HepG2 (cell line): ENCODE results near the gene CCDC57. TPM values are rescaled to one million over a fixed set of nuclear protein-coding genes. Genes with fewer than 3 reads are reported as not detected.
A peak's percentile ranks its signal among the peaks of the same experiment; 100 is the strongest.

Source experiments
- AFF4 ChIP-seq: sonication (generic); formaldehyde crosslinking; IDR thresholded peaks from 2 replicates; pipeline ENCODE4 v1.4.0; 2020; ENCODE audit warnings: missing genetic modification reagents
- AGO2 ChIP-seq: fragments of 200-400 bp; formaldehyde crosslinking; optimal IDR thresholded peaks from 2 replicates; pipeline ENCODE3; 2017; ENCODE audit warnings: mild to moderate bottlenecking, low read depth, low read length, moderate library complexity
- ARHGAP35 ChIP-seq: sonication (generic); formaldehyde crosslinking; IDR thresholded peaks from 2 replicates; pipeline ENCODE4 v1.9.0; 2022; ENCODE audit warnings: mild to moderate bottlenecking, inconsistent platforms, moderate library complexity, missing genetic modification reagents, borderline replicate concordance
- BCLAF1 ChIP-seq: fragments of 450-650 bp; IDR thresholded peaks from 2 replicates; pipeline ENCODE4 v1.6.1; 2017; ENCODE audit warnings: mild to moderate bottlenecking
- EP300 ChIP-seq, 3 experiments: sonication (generic) in 1 of 3; formaldehyde crosslinking in 1 of 3; IDR thresholded peaks; 2 replicates each; pipeline versions ENCODE4 v1.5.1 to v1.6.1; 2011 to 2020; ENCODE audit warnings: low read depth in 2 of 3, low read length in 2 of 3, borderline replicate concordance in 1 of 3, improper control_type of control experiment in 1 of 3, mild to moderate bottlenecking in 1 of 3, missing genetic modification reagents in 1 of 3, moderate library complexity in 1 of 3
- ETV5 ChIP-seq: IDR thresholded peaks from 2 replicates; pipeline ENCODE4 v1.6.1; 2018; ENCODE audit warnings: missing biosample characterization, missing genetic modification reagents, inconsistent platforms, borderline replicate concordance
- JARID2 ChIP-seq: sonication (generic); formaldehyde crosslinking; IDR thresholded peaks from 2 replicates; pipeline ENCODE4 v1.8.1; 2023; ENCODE audit warnings: missing genetic modification reagents, inconsistent platforms; ENCODE audit not compliant: insufficient replicate concordance
- MYC ChIP-seq: sonication (generic); formaldehyde crosslinking; IDR thresholded peaks from 2 replicates; pipeline ENCODE4 v1.9.0; 2021; ENCODE audit warnings: missing genetic modification reagents, borderline replicate concordance
- NONO ChIP-seq, 2 experiments: fragments of 450-650 bp in 1 of 2; sonication (generic) in 1 of 2; formaldehyde crosslinking in 1 of 2; IDR thresholded peaks in 1 of 2; conservative IDR thresholded peaks in 1 of 2; 2 replicates each; pipeline versions ENCODE4 v1.6.1 to v1.8.0; 2017 to 2022; ENCODE audit warnings: mild to moderate bottlenecking in 1 of 2, missing genetic modification reagents in 1 of 2, moderate library complexity in 1 of 2
- RFX3 ChIP-seq: IDR thresholded peaks from 2 replicates; pipeline ENCODE4 v1.6.1; 2016; ENCODE audit warnings: missing biosample characterization, missing genetic modification reagents
- RFX5 ChIP-seq: IDR thresholded peaks from 2 replicates; pipeline ENCODE4 v1.6.1; 2011; ENCODE audit warnings: low read depth, low read length, improper control_type of control experiment
- SMC3 ChIP-seq: IDR thresholded peaks from 2 replicates; pipeline ENCODE4 v1.6.1; 2011; ENCODE audit warnings: low read length, improper control_type of control experiment
- U2AF1 ChIP-seq: fragments of 200-400 bp; formaldehyde crosslinking; optimal IDR thresholded peaks from 2 replicates; pipeline ENCODE3; 2017; ENCODE audit warnings: mild to moderate bottlenecking, low read depth, low read length
- U2AF2 ChIP-seq: fragments of 200-400 bp; formaldehyde crosslinking; IDR thresholded peaks from 2 replicates; pipeline ENCODE4 v1.6.1; 2017; ENCODE audit warnings: low read depth, mild to moderate bottlenecking, low read length
- XRCC5 ChIP-seq: fragments of 200-400 bp; formaldehyde crosslinking; optimal IDR thresholded peaks from 2 replicates; pipeline ENCODE3; 2017; ENCODE audit warnings: mild to moderate bottlenecking, low read length
- ZFP36L2 ChIP-seq: sonication (generic); formaldehyde crosslinking; IDR thresholded peaks from 2 replicates; pipeline ENCODE4 v1.4.0; 2020; ENCODE audit warnings: missing genetic modification reagents
- ZFYVE20 ChIP-seq: sonication (generic); formaldehyde crosslinking; IDR thresholded peaks from 2 replicates; pipeline ENCODE4 v1.8.0; 2023; ENCODE audit warnings: low read depth, mild to moderate bottlenecking, moderate library complexity, missing genetic modification reagents, borderline replicate concordance
- ZNF101 ChIP-seq: sonication (generic); formaldehyde crosslinking; IDR thresholded peaks from 2 replicates; pipeline ENCODE4 v1.4.0; 2020; ENCODE audit warnings: mild to moderate bottlenecking, low read depth, missing genetic modification reagents, borderline replicate concordance
- ZNF652 ChIP-seq: IDR thresholded peaks from 2 replicates; pipeline ENCODE4 v1.6.1; 2016; ENCODE audit warnings: low read depth, borderline replicate concordance
- ZNF720 ChIP-seq: sonication (generic); formaldehyde crosslinking; IDR thresholded peaks from 2 replicates; pipeline ENCODE4 v1.4.0; 2020; ENCODE audit warnings: missing genetic modification reagents
- polyA plus RNA-seq, 8 experiments: library from polyadenylated mRNA; depleted of rRNA in 3 of 8; stranded (reverse) in 7 of 8; unstranded in 1 of 8; fragments of >200 nt; fragmentation: Illumina TruSeq in 4 of 8; extraction: Trizol in 4 of 8; gene quantifications; 2 replicates each; pipeline versions ENCODE4 v1.2.1 to v1.2.3, GENCODE V29; 2011 to 2016; ENCODE audit warnings: low read depth in 4 of 8, missing spikeins in 1 of 8, mixed read lengths in 1 of 8; ENCODE audit not compliant: insufficient read depth in 1 of 8
- total RNA-seq, 5 experiments: library from RNA; depleted of rRNA; stranded (reverse); fragments of >200 nt; fragmentation: Illumina TruSeq; extraction: Trizol; gene quantifications; 2 replicates each; pipeline ENCODE4 v1.2.3, GENCODE V29; 2016; ENCODE audit warnings: low read depth in 1 of 5
- TF ChIP-seq, protein P1 (sequence below): IDR thresholded peaks from 2 replicates; pipeline ENCODE4 v1.6.1; 2018; ENCODE audit warnings: missing genetic modification reagents, mild to moderate bottlenecking, missing compliant biosample characterization

Gene CCDC57
- total and polyA plus RNA-seq, 2 of the 13 experiments (the other 11 are each of a cell fraction or from before 2014, with no cell fraction given): 59.3 to 59.9 TPM

DNA sequence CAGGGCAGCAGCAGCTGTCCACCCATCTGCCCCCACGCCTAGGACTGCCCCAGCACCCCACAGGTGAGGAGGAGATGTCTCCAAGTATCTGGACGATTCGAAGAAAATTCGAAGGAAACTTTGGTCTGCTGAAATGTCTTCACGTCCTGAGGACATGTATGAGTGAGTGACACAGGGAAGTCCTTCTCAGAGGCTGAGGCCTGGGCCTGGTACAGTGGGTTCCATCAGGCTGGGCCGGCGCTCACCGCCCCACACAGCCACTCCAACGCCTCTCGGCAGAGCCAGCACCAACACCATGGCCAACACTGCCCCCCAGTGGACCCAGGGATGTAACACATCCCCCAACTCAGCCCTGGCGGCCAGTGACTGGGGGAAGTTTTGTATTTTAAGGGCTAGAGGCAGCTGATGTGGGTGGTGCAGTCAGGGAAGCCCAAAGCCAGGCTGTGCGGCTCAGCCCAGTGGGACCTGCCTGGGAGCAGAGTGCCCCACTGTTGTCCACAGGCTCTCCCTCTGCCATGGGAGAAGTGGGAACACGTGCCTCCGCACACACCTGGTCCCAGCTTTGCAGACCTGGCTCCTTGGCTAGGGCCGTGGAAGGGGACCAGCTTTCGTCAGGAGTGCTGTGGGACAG lies 58.8 kb downstream of the CCDC57 start (continued):
- TF ChIP-seq AFF4 (CRISPR knock-in tag): no peak
- no peak for TF ChIP-seq ZNF720
- TF ChIP-seq NONO (IDR thresholded peaks at IDR 0.05): no peak
- TF ChIP-seq NONO (CRISPR knock-in tag; conservative IDR thresholded peaks at IDR 0.05): no peak; the same call in 1 of the 2 replicates
- no peak for TF ChIP-seq RFX5
- peak; percentile 89 for TF ChIP-seq XRCC5
- TF ChIP-seq, protein P1, sequence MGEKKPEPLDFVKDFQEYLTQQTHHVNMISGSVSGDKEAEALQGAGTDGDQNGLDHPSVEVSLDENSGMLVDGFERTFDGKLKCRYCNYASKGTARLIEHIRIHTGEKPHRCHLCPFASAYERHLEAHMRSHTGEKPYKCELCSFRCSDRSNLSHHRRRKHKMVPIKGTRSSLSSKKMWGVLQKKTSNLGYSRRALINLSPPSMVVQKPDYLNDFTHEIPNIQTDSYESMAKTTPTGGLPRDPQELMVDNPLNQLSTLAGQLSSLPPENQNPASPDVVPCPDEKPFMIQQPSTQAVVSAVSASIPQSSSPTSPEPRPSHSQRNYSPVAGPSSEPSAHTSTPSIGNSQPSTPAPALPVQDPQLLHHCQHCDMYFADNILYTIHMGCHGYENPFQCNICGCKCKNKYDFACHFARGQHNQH: peak; percentile 88; the same call in 1 of the 2 replicates
- no peak for TF ChIP-seq ZNF652 (CRISPR knock-in tag)
- TF ChIP-seq ZFP36L2 (CRISPR knock-in tag): no peak
- TF ChIP-seq AGO2: peak; percentile 46
- peak; percentile 93 for TF ChIP-seq SMC3
- TF ChIP-seq ARHGAP35 (CRISPR knock-in tag): no peak
- no peak for TF ChIP-seq RFX3 (CRISPR knock-in tag)
- TF ChIP-seq ZFYVE20 (CRISPR knock-in tag): no peak
- no peak for TF ChIP-seq U2AF1
- peak; percentile 44; the same call in 1 of the 2 replicates for TF ChIP-seq ETV5 (CRISPR knock-in tag)
- TF ChIP-seq BCLAF1: no peak
- no peak for TF ChIP-seq ZNF101 (CRISPR knock-in tag)
- peak; percentile 36; the same call in 1 of the 2 replicates for TF ChIP-seq MYC
- no peak for TF ChIP-seq U2AF2
- peak; percentile 91 for TF ChIP-seq JARID2 (CRISPR knock-in tag)
- no peak for TF ChIP-seq EP300 (IDR thresholded peaks at IDR 0.05; ENCODE audit: low read depth in 2 of 2, low read length in 2 of 2)
- TF ChIP-seq EP300 (CRISPR knock-in tag; IDR thresholded peaks at IDR 0.05; ENCODE audit: borderline replicate concordance): no peak
